IMR-90 (cell line): Measurements from ENCODE around the gene AKAP8L. TPM values are rescaled to one million over a fixed set of nuclear protein-coding genes. Genes with fewer than 3 reads are reported as not detected.
A peak's percentile ranks its signal among the peaks of the same experiment; 100 is the strongest.

Experiments used
- ATAC-seq: fragments of 200-7000 bp; cut with Tn5 transposase; 2 replicates; pipeline ENCODE4 v1.9.1; 2020; ENCODE audit warnings: low read depth, mild to moderate bottlenecking, moderate library complexity
- BruUV-seq: library from RNA; stranded (reverse); fragments of 400-500 nt; replicated peaks from 2 replicates; lab custom pipeline; 2021; lab: Mats Ljungman, UMichigan
- CTCF ChIA-PET: fragments of 300-600 bp; formaldehyde crosslinking; extraction: SDS; loops from one replicate; lab custom pipeline; 2021; ENCODE audit warnings: antibody characterized with exemption; lab: Yijun Ruan, JAX
- POLR2A ChIA-PET: fragments of 300-600 bp; sonication (Branson Sonifier 250); formaldehyde crosslinking; loops from one replicate; lab custom pipeline; 2022; ENCODE audit warnings: antibody characterized with exemption; ENCODE audit not compliant: unreplicated experiment; lab: Charles Lee
- DNase-seq: peaks from one replicate; pipeline ENCODE4 v3.0.0; 2013
- H2AFZ ChIP-seq: replicated peaks from 2 replicates; pipeline ENCODE3; 2013; ENCODE audit warnings: low read length, mild to moderate bottlenecking; ENCODE audit not compliant: poor library complexity
- H2AK5ac ChIP-seq: 2 replicates; pipeline ENCODE4 v1.6.1; 2013; ENCODE audit warnings: low read depth, low read length, inconsistent platforms
- H2AK9ac ChIP-seq: replicated peaks from 2 replicates; pipeline ENCODE3; 2013; ENCODE audit warnings: mild to moderate bottlenecking, low read depth, low read length, moderate library complexity; ENCODE audit not compliant: poor library complexity
- H2BK120ac ChIP-seq: 2 replicates; pipeline ENCODE4 v1.6.1; 2013; ENCODE audit warnings: low read depth, low read length, inconsistent platforms
- H2BK15ac ChIP-seq: 3 replicates; pipeline ENCODE4 v1.6.1; 2013; ENCODE audit warnings: low read depth, low read length, inconsistent platforms
- H2BK20ac ChIP-seq: 2 replicates; pipeline ENCODE4 v1.6.1; 2013; ENCODE audit warnings: low read depth, mild to moderate bottlenecking, inconsistent platforms, low read length, moderate library complexity
- H2BK5ac ChIP-seq: 2 replicates; pipeline ENCODE4 v1.6.1; 2013; ENCODE audit warnings: mild to moderate bottlenecking, low read depth, low read length, inconsistent platforms; ENCODE audit not compliant: poor library complexity, severe bottlenecking
- H3K14ac ChIP-seq: replicated peaks from 2 replicates; pipeline ENCODE4 v1.6.1; 2013; ENCODE audit warnings: low read depth, low read length, inconsistent platforms
- H3K18ac ChIP-seq: 2 replicates; pipeline ENCODE4 v1.6.1; 2013; ENCODE audit warnings: low read depth, low read length, control low read depth
- H3K23ac ChIP-seq: 2 replicates; pipeline ENCODE4 v1.6.1; 2013; ENCODE audit warnings: low read depth, low read length, inconsistent platforms
- H3K27ac ChIP-seq: 2 replicates; pipeline ENCODE4 v1.5.1; 2013; ENCODE audit warnings: mild to moderate bottlenecking, control low read depth, low read length; ENCODE audit not compliant: insufficient read depth
- H3K27me3 ChIP-seq: 2 replicates; pipeline ENCODE4 v1.6.1; 2013; ENCODE audit warnings: low read length; ENCODE audit not compliant: control insufficient read depth, insufficient read depth
- H3K36me3 ChIP-seq: 2 replicates; pipeline ENCODE4 v1.6.1; 2013; ENCODE audit warnings: low read length, mixed read lengths; ENCODE audit not compliant: control insufficient read depth, insufficient read depth
- H3K4ac ChIP-seq: 2 replicates; pipeline ENCODE4 v1.6.1; 2013; ENCODE audit warnings: low read depth, low read length, inconsistent platforms
- H3K4me1 ChIP-seq: 2 replicates; pipeline ENCODE4 v1.6.1; 2013; ENCODE audit warnings: low read length, mixed read lengths; ENCODE audit not compliant: control insufficient read depth, insufficient read depth
- H3K4me2 ChIP-seq: 2 replicates; pipeline ENCODE4 v1.6.1; 2013; ENCODE audit warnings: low read depth, mild to moderate bottlenecking, control low read depth, low read length, moderate library complexity
- H3K4me3 ChIP-seq: 2 replicates; pipeline ENCODE4 v1.5.1; 2013; ENCODE audit warnings: low read depth, mild to moderate bottlenecking, control low read depth, low read length, moderate library complexity; ENCODE audit not compliant: insufficient read depth
- H3K56ac ChIP-seq: 2 replicates; pipeline ENCODE4 v1.6.1; 2013; ENCODE audit warnings: low read length, inconsistent platforms; ENCODE audit not compliant: insufficient read depth; ENCODE audit errors: extremely low read depth
- H3K79me1 ChIP-seq, 2 experiments: 2 replicates each; pipeline ENCODE4 v1.6.1; 2013; ENCODE audit warnings: low read length in 2 of 2, inconsistent platforms in 1 of 2, low read depth in 1 of 2
- H3K9ac ChIP-seq: 2 replicates; pipeline ENCODE4 v1.6.1; 2013; ENCODE audit warnings: low read depth, low read length, control low read depth
- H3K9me1 ChIP-seq: 2 replicates; pipeline ENCODE4 v1.6.1; 2013; ENCODE audit warnings: low read length, inconsistent platforms; ENCODE audit not compliant: insufficient read depth
- H3K9me3 ChIP-seq: 2 replicates; pipeline ENCODE4 v1.6.1; 2013; ENCODE audit warnings: low read length; ENCODE audit not compliant: control insufficient read depth, insufficient read depth
- H4K20me1 ChIP-seq: 2 replicates; pipeline ENCODE4 v1.6.1; 2013; ENCODE audit warnings: low read length, inconsistent platforms; ENCODE audit not compliant: insufficient read depth
- H4K5ac ChIP-seq: 2 replicates; pipeline ENCODE4 v1.6.1; 2013; ENCODE audit warnings: mild to moderate bottlenecking, low read depth, low read length, control low read depth
- H4K8ac ChIP-seq, 2 experiments: 2 replicates each; pipeline ENCODE4 v1.6.1; 2013; ENCODE audit warnings: low read depth in 2 of 2, low read length in 2 of 2, control low read depth in 1 of 2, inconsistent platforms in 1 of 2
- H4K91ac ChIP-seq: 2 replicates; pipeline ENCODE4 v1.6.1; 2013; ENCODE audit warnings: low read depth, low read length, inconsistent platforms; ENCODE audit not compliant: insufficient read depth
- BHLHE40 ChIP-seq: fragments of 150-350 bp; IDR thresholded peaks from 2 replicates; pipeline ENCODE4 v1.6.1; 2016; ENCODE audit warnings: mild to moderate bottlenecking, low read depth, low read length
- CHD1 ChIP-seq: IDR thresholded peaks from 2 replicates; pipeline ENCODE4 v1.6.1; 2012; ENCODE audit warnings: low read depth, low read length, improper control_type of control experiment
- FOS ChIP-seq: fragments of 150-350 bp; IDR thresholded peaks from 2 replicates; pipeline ENCODE4 v1.6.1; 2016; ENCODE audit warnings: low read depth, low read length
- MAFK ChIP-seq: IDR thresholded peaks from 2 replicates; pipeline ENCODE4 v1.6.1; 2012; ENCODE audit warnings: low read depth, low read length, improper control_type of control experiment
- MAZ ChIP-seq: IDR thresholded peaks from 2 replicates; pipeline ENCODE4 v1.6.1; 2012; ENCODE audit warnings: low read depth, mild to moderate bottlenecking, low read length, improper control_type of control experiment, moderate library complexity, borderline replicate concordance
- POLR2A ChIP-seq: IDR thresholded peaks from 2 replicates; pipeline ENCODE4 v1.6.1; 2012; ENCODE audit warnings: mild to moderate bottlenecking, low read depth, low read length
- RAD21 ChIP-seq: IDR thresholded peaks from 2 replicates; pipeline ENCODE4 v1.6.1; 2012; ENCODE audit warnings: low read length, improper control_type of control experiment
- RCOR1 ChIP-seq: IDR thresholded peaks from 2 replicates; pipeline ENCODE4 v1.6.1; 2012; ENCODE audit warnings: mild to moderate bottlenecking, low read length, improper control_type of control experiment; ENCODE audit not compliant: insufficient replicate concordance
- RFX5 ChIP-seq: IDR thresholded peaks from 2 replicates; pipeline ENCODE4 v1.8.0; 2012; ENCODE audit warnings: low read depth, mild to moderate bottlenecking, low read length, moderate library complexity
- SMC3 ChIP-seq: fragments of 150-350 bp; IDR thresholded peaks from 2 replicates; pipeline ENCODE4 v1.6.1; 2016; ENCODE audit warnings: low read depth, mild to moderate bottlenecking, antibody characterized with exemption, low read length, moderate library complexity
- USF2 ChIP-seq: fragments of 150-350 bp; IDR thresholded peaks from 2 replicates; pipeline ENCODE4 v1.6.1; 2017; ENCODE audit warnings: mild to moderate bottlenecking, antibody characterized with exemption, low read length, low read depth
- WGBS, 2 experiments: methylation state at CpG; one replicate each; pipeline versions ENCODE4 v1.1.5 to v1.1.7; 2013; ENCODE audit warnings: missing lambda C conversion rate in 2 of 2; ENCODE audit not compliant: insufficient read length in 1 of 2; ENCODE audit errors: extremely low coverage in 2 of 2; 5-methylcytosine and 5-hydroxymethylcytosine counted together
- dilution Hi-C: fragments of 300-500 bp; cut with HindIII; formaldehyde crosslinking; loops from one replicate; pipeline ENCODE4 v1.14.3; 2018; ENCODE audit warnings: low sequenced_read_pairs; ENCODE audit not compliant: unreplicated experiment
- in situ Hi-C: fragments of 300-500 bp; cut with MboI; formaldehyde crosslinking; loops from 3 replicates; pipeline ENCODE4 v1.14.3; 2019; ENCODE audit warnings: low sequenced_read_pairs, inconsistent platforms, mixed read lengths
- intact Hi-C: fragments of 100-400 bp; cut with micrococcal nuclease; formaldehyde crosslinking; loops from 2 replicates; pipeline ENCODE4 v1.10.0; 2022
- polyA plus RNA-seq, 3 experiments: library from polyadenylated mRNA; depleted of rRNA; stranded (reverse); fragments of >200 nt; gene quantifications; 2 replicates each; pipeline ENCODE4 v1.2.3, GENCODE V29; 2012; ENCODE audit warnings: low replicate concordance in 1 of 3
- total RNA-seq: library from RNA; depleted of rRNA; stranded (reverse); fragments of >200 nt; gene quantifications from 2 replicates; pipeline ENCODE4 v1.2.3, GENCODE V29; 2012
- TF ChIP-seq, protein P1 (sequence below): conservative IDR thresholded peaks from 2 replicates; pipeline ENCODE4 v1.5.1; 2012; ENCODE audit warnings: mild to moderate bottlenecking, low read depth, low read length, improper control_type of control experiment

Gene AKAP8L
- total and polyA plus RNA-seq, 2 of the 4 experiments (the other 2 are of a cell fraction): 43.1 to 44.6 TPM

DNA sequence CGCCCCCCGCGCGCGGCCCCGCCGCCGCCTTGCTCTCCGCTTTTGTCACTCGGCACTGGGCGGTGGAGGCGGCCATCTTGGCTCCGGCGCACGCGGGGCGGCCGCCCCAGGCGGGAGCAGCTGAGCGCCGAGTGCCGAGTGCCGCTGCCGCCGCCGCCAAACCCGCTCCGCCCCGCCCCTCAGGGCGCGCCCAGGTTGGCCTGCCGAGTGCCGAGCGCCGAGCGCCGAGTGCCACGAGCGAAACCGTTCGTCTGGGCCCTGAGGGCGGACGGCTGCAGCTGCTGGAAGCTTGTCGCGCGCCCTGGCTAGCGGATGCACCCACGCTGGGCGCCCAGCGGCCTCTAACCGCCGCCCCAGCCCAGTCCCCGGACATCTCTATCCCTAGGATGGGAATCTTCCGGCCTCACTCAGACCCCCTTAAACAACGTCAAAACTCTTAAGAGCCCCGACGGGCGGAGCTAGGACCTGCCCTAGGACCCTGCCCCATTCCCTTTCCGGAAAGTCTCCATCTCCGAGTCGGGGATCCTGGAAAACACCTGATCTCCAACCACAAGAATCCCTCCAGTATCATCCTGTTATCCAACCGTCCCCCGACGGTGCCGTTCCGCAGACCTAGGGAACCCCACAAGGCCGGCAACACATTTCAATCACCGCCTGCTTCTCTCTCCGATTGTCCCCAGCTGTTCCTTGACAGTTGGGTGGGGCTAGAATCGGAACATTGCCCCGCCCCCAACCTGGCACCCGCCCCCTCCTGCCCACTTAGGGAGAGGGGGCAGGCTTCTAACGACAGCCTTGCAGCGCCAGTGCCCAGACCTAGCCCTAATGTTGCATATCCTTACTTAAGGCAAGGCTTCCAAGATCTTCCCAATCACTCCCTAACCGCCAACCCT lies 14.1 kb upstream of the AKAP8L start (continued):
- TF ChIP-seq RCOR1 (no peak), FOS (no peak)

DNA sequence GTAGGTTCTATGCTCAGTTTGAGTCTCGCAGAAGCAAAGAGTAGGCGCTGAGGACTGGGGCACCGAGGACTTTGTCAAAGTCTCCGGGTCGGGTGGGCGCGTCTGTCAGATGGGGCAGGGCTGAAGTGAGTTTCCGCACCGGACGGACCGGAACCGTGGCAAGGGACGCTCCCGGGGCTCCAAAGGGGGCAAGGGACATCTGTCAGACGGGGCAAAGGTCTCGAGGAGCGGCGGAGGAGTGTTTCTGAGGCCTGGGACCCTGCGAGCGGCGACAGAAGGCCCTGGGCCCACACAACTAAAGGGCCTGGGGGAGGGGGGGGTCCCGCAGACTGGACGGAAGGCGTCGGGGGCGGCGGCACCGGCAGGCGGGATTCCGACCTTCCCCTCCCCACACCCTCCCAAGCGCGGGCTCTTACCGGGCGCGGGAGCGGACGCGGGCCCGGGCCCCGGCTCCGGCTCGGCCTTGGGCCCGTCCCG lies 13.3 kb upstream of the AKAP8L start:
- H4K91ac ChIP-seq: peak overlapping the region; percentile 44
- ChIA-PET CTCF (interaction anchor here (0.9 to 1.3 kb wide), 2 partner anchors 13 to 306 kb away, joined by 3 to 4 read pairs; partner anchors contain the start of gene AKAP8L), POLR2A (interaction anchor here (0.8 kb wide), 2 partner anchors 11 to 16 kb away, joined by 3 read pairs; no protein-coding TSS in a partner anchor)
- H3K4me3 ChIP-seq: peak overlapping the region; percentile 100
- H2BK15ac ChIP-seq: no peak overlapping the region
- peaks cover 12% of the 10 kb centered on the region; the same call in 1 of the 2 replicates for H3K9me1 ChIP-seq
- H3K14ac ChIP-seq: peak overlapping the region; percentile 81
- peak overlapping the region; percentile 65; the same call in 1 of the 2 replicates for H3K56ac ChIP-seq
- H2AK9ac ChIP-seq: peak overlapping the region; percentile 96
- H3K27me3 ChIP-seq: no peaks in the 10 kb centered on the region
- ATAC-seq (peak; percentile 13), DNase-seq (no peak)
- peak overlapping the region; percentile 74; the same call in 1 of the 2 replicates for H4K5ac ChIP-seq
- H3K4me2 ChIP-seq: peak overlapping the region; percentile 99
- peak overlapping the region; percentile 82 for H2AFZ ChIP-seq
- peak overlapping the region; percentile 5; the same call in 1 of the 2 replicates for H3K23ac ChIP-seq
- intact Hi-C loops: loop anchor here (5.0 kb wide), 1 partner anchor 125 kb away; no protein-coding TSS in a partner anchor
- peak overlapping the region; percentile 98 for H3K9ac ChIP-seq
- no peaks in the 10 kb centered on the region for H3K9me3 ChIP-seq
- peaks cover 25% of the 10 kb centered on the region for H3K4me1 ChIP-seq
- peak overlapping the region; percentile 96 for H3K27ac ChIP-seq
- H2BK20ac ChIP-seq: no peak overlapping the region
- H4K8ac ChIP-seq: peak overlapping the region; percentile 56 to 80; a peak in 3 of 4 replicates
- 2% methylated on average over 11 of the region's 44 CpGs; no CpG with 5 or more reads in 1 of the 2 experiments for WGBS, 2 experiments
- H3K79me1 ChIP-seq: peaks cover 10 to 47% of the 10 kb centered on the region in 2 experiments
- H2BK120ac ChIP-seq: no peak overlapping the region
- H2BK5ac ChIP-seq: peak overlapping the region; percentile 71
- H3K4ac ChIP-seq: peak overlapping the region; percentile 24
- dilution Hi-C loops: no loop called here
- no TSS peak for BruUV-seq
- H4K20me1 ChIP-seq: peaks cover 40% of the 10 kb centered on the region
- peaks cover 19% of the 10 kb centered on the region; the same call in 1 of the 2 replicates for H3K36me3 ChIP-seq
- peak overlapping the region; percentile 71 for H2AK5ac ChIP-seq
- H3K18ac ChIP-seq: peak overlapping the region; percentile 11; the same call in 1 of the 2 replicates
- in situ Hi-C loops: loop anchor here (25.0 kb wide), 1 partner anchor 870 kb away; the partner anchor contains the start of gene NDUFB7
- TF ChIP-seq CHD1 (no peak), FOS (no peak), MAFK (no peak), MAZ (no peak; the same call in 1 of the 2 replicates), USF2 (no peak), RAD21 (no peak), RFX5 (no peak), POLR2A (no peak), BHLHE40 (no peak), SMC3 (no peak)
- TF ChIP-seq, protein P1, sequence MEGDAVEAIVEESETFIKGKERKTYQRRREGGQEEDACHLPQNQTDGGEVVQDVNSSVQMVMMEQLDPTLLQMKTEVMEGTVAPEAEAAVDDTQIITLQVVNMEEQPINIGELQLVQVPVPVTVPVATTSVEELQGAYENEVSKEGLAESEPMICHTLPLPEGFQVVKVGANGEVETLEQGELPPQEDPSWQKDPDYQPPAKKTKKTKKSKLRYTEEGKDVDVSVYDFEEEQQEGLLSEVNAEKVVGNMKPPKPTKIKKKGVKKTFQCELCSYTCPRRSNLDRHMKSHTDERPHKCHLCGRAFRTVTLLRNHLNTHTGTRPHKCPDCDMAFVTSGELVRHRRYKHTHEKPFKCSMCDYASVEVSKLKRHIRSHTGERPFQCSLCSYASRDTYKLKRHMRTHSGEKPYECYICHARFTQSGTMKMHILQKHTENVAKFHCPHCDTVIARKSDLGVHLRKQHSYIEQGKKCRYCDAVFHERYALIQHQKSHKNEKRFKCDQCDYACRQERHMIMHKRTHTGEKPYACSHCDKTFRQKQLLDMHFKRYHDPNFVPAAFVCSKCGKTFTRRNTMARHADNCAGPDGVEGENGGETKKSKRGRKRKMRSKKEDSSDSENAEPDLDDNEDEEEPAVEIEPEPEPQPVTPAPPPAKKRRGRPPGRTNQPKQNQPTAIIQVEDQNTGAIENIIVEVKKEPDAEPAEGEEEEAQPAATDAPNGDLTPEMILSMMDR: no peak
